ENCODE data around the gene TNPO3.

- TF ChIP-seq CTCF (IDR thresholded peaks at IDR 0.05) (no peak), POLR2A (IDR thresholded peaks at IDR 0.05) (no peak), POLR2AphosphoS5 (IDR thresholded peaks at IDR 0.05) (no peak)
These were observed 1.1 kb upstream of the TNPO3 start for GRCh38 chr7:129055861-129056464.

All from suprapubic skin (tissue), 4 donors.